Dermis blood vessel endothelial cell (primary cell): Measurements from ENCODE around the gene PTPRN2. TPM values are rescaled to one million over a fixed set of nuclear protein-coding genes. Genes with fewer than 3 reads are reported as not detected.

Experiments used
- DNase-seq: peaks from one replicate; pipeline ENCODE4 v3.0.0; 2010
- total RNA-seq: library from RNA; depleted of rRNA; stranded (reverse); fragments of >200 nt; gene quantifications from 2 replicates; pipeline ENCODE4 v1.2.3, GENCODE V29; 2014

The PTPRN2 gene
- total RNA-seq, 1 donor from 2014 or later: 2.2 TPM

- DNase-seq: no peak
Observed at GRCh38 chr7:157814931-157815705, 772.5 kb downstream of the PTPRN2 start.

GRCh38 chr7:157813741-157814661 lies 773.6 kb downstream of the PTPRN2 start:
- no peak for DNase-seq

GRCh38 chr7:157813053-157813452 lies 774.6 kb downstream of the PTPRN2 start:
- DNase-seq: no peak

- no peak for DNase-seq
Observed at GRCh38 chr7:157811946-157812345, 775.7 kb downstream of the PTPRN2 start.

GRCh38 chr7:157809863-157810851 lies 777.5 kb downstream of the PTPRN2 start:
- no peak for DNase-seq

- no peak for DNase-seq
Observed at GRCh38 chr7:157809154-157809862, 778.3 kb downstream of the PTPRN2 start.

GRCh38 chr7:157808042-157808441 lies 779.6 kb downstream of the PTPRN2 start:
- no peak for DNase-seq

GRCh38 chr7:157807510-157807909 lies 780.1 kb downstream of the PTPRN2 start:
- no peak for DNase-seq

GRCh38 chr7:157806711-157807110 lies 780.9 kb downstream of the PTPRN2 start:
- DNase-seq: no peak

GRCh38 chr7:157805713-157806112 lies 781.9 kb downstream of the PTPRN2 start:
- no peak for DNase-seq

- DNase-seq: no peak
Observed at GRCh38 chr7:157803906-157804305, 783.7 kb downstream of the PTPRN2 start.

- DNase-seq: no peak
Observed at GRCh38 chr7:157801971-157802675, 785.5 kb downstream of the PTPRN2 start.

- no peak for DNase-seq
Observed at GRCh38 chr7:157801113-157801512, 786.5 kb downstream of the PTPRN2 start.

- DNase-seq: no peak
Observed at GRCh38 chr7:157800281-157800680, 787.3 kb downstream of the PTPRN2 start.

GRCh38 chr7:157799076-157799685 lies 788.4 kb downstream of the PTPRN2 start:
- no peak for DNase-seq

- DNase-seq: no peak
Observed at GRCh38 chr7:157797361-157797760, 790.3 kb downstream of the PTPRN2 start.

GRCh38 chr7:157796846-157797245 lies 790.8 kb downstream of the PTPRN2 start:
- DNase-seq: no peak

- no peak for DNase-seq
Observed at GRCh38 chr7:157795643-157796042, 792.0 kb downstream of the PTPRN2 start.

GRCh38 chr7:157795199-157795598 lies 792.4 kb downstream of the PTPRN2 start:
- no peak for DNase-seq

- no peak for DNase-seq
Observed at GRCh38 chr7:157794746-157795065, 792.9 kb downstream of the PTPRN2 start.
